Adrenal gland (tissue), 12 donors: Measurements from ENCODE around the gene PLXNC1. TPM values are rescaled to one million over a fixed set of nuclear protein-coding genes. Genes with fewer than 3 reads are reported as not detected.

Experiments used
- DNase-seq, 7 donors: peaks; one replicate each; pipeline ENCODE4 v3.0.0-alpha.2; 2019 to 2020
- H3K27ac ChIP-seq, 5 donors: fragments of 200-600 bp; sonication (generic) in 4 of 5; 1 replicate in 3 of 5; 2 replicates in 2 of 5; pipeline versions ENCODE4 v1.5.1 to v1.8.0; 2016 to 2020; ENCODE audit warnings: mild to moderate bottlenecking in 1 of 5
- H3K27me3 ChIP-seq: fragments of 200-600 bp; 2 replicates; pipeline ENCODE4 v1.8.0; 2021
- H3K36me3 ChIP-seq, 2 donors: fragments of 200-600 bp; replicated peaks in 1 of 2; 1 replicate in 1 of 2; 2 replicates in 1 of 2; pipeline versions ENCODE4 v1.5.1 to v1.8.0; 2018 to 2022
- H3K4me1 ChIP-seq, 2 donors: fragments of 200-600 bp; replicated peaks in 1 of 2; 1 replicate in 1 of 2; 2 replicates in 1 of 2; pipeline versions ENCODE4 v1.5.1 to v1.8.0; 2018 to 2021
- H3K4me3 ChIP-seq, 4 donors: fragments of 200-600 bp; sonication (generic) in 3 of 4; one replicate each; pipeline ENCODE4 v1.5.1; 2016 to 2018
- H3K9me3 ChIP-seq, 3 donors: fragments of 200-600 bp; sonication (generic) in 1 of 3; replicated peaks in 1 of 3; 1 replicate in 2 of 3; 2 replicates in 1 of 3; pipeline versions ENCODE4 v1.5.1 to v1.8.0; 2016 to 2021
- POLR2A ChIP-seq, 2 donors: fragments of 450-650 bp; IDR thresholded peaks; one replicate each; pipeline ENCODE4 v1.6.1; 2017; ENCODE audit warnings: antibody characterized with exemption in 2 of 2, mild to moderate bottlenecking in 2 of 2, moderate library complexity in 1 of 2
- WGBS, 4 donors: extraction: QIAGEN DNeasy Blood & Tissue Kit in 2 of 4; methylation state at CpG; one replicate each; pipeline versions ENCODE4 v1.1.5 to v1.1.7; 2013 to 2017; 5-methylcytosine and 5-hydroxymethylcytosine counted together
- intact Hi-C, 2 donors: fragments of 100-400 bp; cut with DNase I; formaldehyde crosslinking; loops; one replicate each; pipeline versions ENCODE4 v1.14.1 to v1.15.0; 2022 to 2023
- polyA plus RNA-seq, 3 donors: library from polyadenylated mRNA; stranded (reverse); fragments of 200-250 nt in 2 of 3; fragments of 350-450 nt in 1 of 3; fragmentation: Illumina TruSeq in 1 of 3; extraction: RNeasy Lipid Tissue Mini Kit (QIAGEN cat#74804) in 1 of 3; gene quantifications; one replicate each; pipeline ENCODE4 v1.2.3, GENCODE V29; 2013 to 2014
- total RNA-seq, 9 donors: library from RNA; depleted of rRNA in 4 of 9; stranded (reverse); fragments of >200 nt in 4 of 9; fragments of 120-200 nt in 1 of 9; fragmentation: NEBNext Ultra II Directional in 1 of 9; extraction: Animal tissue kit (Norgen Biotek cat#: 25700) in 1 of 9; gene quantifications; one replicate each; pipeline versions ENCODE4 v1.1.0 to v1.2.4, GENCODE V29; 2013 to 2023
- TF ChIP-seq, protein P1 (sequence below), 6 experiments: fragments of 450-650 bp in 4 of 6; fragments of 200-600 bp in 2 of 6; sonication (generic) in 1 of 6; IDR thresholded peaks; 1 replicate in 5 of 6; 2 replicates in 1 of 6; pipeline versions ENCODE4 v1.5.1 to v1.8.0; 2016 to 2021; ENCODE audit warnings: antibody characterized with exemption in 6 of 6, mild to moderate bottlenecking in 2 of 6, moderate library complexity in 1 of 6
- donor health status: healthy with polysubstance abuse.
- donor health status: Bipolar disorder and iron deficiency.
- donor health status: DM: yes; HTN: yes; CAD: no.
- donor health status: DM: no; HTN: no; CAD: no.
- donor health status: DM: no; HTN: no; CAD: no.
- donor health status: DM: yes; HTN: yes; CAD: no.

The PLXNC1 gene
- total and polyA plus RNA-seq, 12 donors, result 2.5 to 23.4 (median 12.3) TPM

DNA sequence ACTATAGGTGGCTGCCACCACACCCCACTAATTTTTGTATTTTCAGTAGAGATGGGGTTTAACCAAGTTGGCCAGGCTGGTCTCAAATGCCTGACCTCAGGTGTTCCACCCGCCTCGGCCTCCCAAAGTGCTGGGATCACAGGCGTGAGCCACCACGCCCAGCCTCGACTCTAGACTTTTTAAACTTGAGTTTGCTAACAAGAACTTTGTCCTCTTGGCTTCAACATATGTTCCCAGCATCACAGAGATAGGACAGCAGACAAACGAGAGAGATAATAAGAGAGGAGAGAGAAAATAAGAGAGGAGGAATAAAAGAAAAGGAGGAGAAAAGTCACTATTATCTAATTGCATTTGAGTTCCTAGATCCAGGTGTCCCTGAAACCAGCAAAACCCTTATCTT, 192.2 kb downstream of the PLXNC1 start:
- intact Hi-C loops, result no loop called here
- DNase-seq, result no peak
- no peak overlapping the region for H3K27ac ChIP-seq
- TF ChIP-seq, protein P1, sequence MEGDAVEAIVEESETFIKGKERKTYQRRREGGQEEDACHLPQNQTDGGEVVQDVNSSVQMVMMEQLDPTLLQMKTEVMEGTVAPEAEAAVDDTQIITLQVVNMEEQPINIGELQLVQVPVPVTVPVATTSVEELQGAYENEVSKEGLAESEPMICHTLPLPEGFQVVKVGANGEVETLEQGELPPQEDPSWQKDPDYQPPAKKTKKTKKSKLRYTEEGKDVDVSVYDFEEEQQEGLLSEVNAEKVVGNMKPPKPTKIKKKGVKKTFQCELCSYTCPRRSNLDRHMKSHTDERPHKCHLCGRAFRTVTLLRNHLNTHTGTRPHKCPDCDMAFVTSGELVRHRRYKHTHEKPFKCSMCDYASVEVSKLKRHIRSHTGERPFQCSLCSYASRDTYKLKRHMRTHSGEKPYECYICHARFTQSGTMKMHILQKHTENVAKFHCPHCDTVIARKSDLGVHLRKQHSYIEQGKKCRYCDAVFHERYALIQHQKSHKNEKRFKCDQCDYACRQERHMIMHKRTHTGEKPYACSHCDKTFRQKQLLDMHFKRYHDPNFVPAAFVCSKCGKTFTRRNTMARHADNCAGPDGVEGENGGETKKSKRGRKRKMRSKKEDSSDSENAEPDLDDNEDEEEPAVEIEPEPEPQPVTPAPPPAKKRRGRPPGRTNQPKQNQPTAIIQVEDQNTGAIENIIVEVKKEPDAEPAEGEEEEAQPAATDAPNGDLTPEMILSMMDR (IDR thresholded peaks at IDR 0.05), result no peak
- TF ChIP-seq POLR2A (IDR thresholded peaks at IDR 0.05), result no peak
- no peaks in the 10 kb centered on the region for H3K27me3 ChIP-seq
- no peaks in the 10 kb centered on the region for H3K36me3 ChIP-seq
- 91 to 98% (median 95%) methylated on average over 6 of the region's 6 CpGs for WGBS, 4 donors
- H3K4me1 ChIP-seq, result no peaks in the 10 kb centered on the region
- no peak overlapping the region for H3K4me3 ChIP-seq
- H3K9me3 ChIP-seq, result peaks cover 0 to 5% (median 0%) of the 10 kb centered on the region in 3 donors

GRCh38 chr12:94353130-94353529, 204.8 kb downstream of the PLXNC1 start:
- no peak for DNase-seq
- H3K36me3 ChIP-seq, result no peaks in the 10 kb centered on the region
- peaks cover 0 to 32% (median 17%) of the 10 kb centered on the region in 3 donors for H3K9me3 ChIP-seq
- no peak overlapping the region for H3K27ac ChIP-seq
- no peaks in the 10 kb centered on the region for H3K4me1 ChIP-seq
- TF ChIP-seq, protein P1 (IDR thresholded peaks at IDR 0.05), result no peak
- TF ChIP-seq POLR2A (IDR thresholded peaks at IDR 0.05), result no peak
- intact Hi-C loops, result no loop called here
- no peak overlapping the region for H3K4me3 ChIP-seq
- WGBS, 4 donors, result 95 to 100% (median 98%) methylated on average over 1 of the region's 1 CpG
- H3K27me3 ChIP-seq, result no peaks in the 10 kb centered on the region
